Measurements from ENCODE around the gene INMT.

Gene INMT

DNA sequence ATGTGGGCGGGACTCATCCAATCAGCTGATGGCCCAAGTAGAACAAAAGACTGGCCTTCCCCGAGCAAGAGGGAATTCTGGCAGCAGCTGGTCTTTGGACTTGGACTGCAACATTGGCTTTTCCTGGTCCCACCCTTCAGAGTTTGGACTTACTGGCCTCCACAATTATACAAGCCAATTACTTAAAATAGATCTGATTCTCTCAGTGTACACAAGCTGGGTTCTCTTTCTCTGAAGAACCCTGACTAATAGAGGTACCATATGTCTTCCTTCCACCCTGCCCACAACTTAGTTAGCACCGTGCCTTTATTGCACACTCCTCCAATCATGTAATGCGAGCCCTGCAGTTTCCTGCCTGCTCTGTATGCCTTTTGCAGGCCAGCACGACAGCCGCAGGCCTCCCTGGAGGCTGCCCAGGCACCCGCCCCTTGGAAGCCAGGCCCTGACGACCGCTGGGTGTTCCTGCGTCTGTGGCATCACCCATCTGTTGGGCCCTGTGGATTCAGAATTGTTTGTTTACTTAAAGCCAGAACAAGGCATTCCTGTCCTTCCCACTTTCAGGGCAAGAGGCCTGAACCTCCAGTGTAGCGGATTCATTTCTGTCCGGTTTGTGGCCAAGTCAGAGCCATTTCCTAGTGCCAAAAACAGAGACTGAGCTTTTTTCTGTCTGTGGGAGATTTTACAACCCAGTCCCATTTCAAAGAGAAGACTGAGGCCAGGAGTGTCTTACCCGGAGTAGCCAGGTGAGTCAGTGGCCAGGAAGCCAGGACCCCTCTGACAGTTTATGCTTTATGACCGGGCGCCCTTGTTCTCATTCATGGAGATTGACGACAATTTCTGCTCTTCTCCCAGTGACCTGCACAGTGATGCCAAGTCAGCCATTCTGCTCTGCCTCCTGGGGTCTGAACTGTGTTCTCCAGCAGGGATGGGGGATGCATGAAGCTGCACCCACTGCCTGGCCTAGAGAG is 968 bp upstream of the INMT start:
- Histone ChIP-seq H3K27ac (no peak overlapping the region), H3K9ac (no peak overlapping the region), H3K4me1 (ENCODE audit: low read depth, poor library complexity, severe bottlenecking) (no peaks in the 10 kb centered on the region), H2AFZ (ENCODE audit: low read depth) (no peak overlapping the region), H3K4me3 (IDR thresholded peaks at IDR 0.05; ENCODE audit: insufficient read depth, low read depth, low read length) (no peak overlapping the region), H4K20me1 (ENCODE audit: insufficient read depth) (no peaks in the 10 kb centered on the region), H3K27me3 (ENCODE audit: insufficient read depth, low read depth) (no peaks in the 10 kb centered on the region), H3K79me2 (ENCODE audit: insufficient read depth, low read depth) (no peaks in the 10 kb centered on the region), H3K36me3 (ENCODE audit: insufficient read depth) (no peaks in the 10 kb centered on the region), H3K4me2 (no peak overlapping the region)
- TF ChIP-seq, protein P1, sequence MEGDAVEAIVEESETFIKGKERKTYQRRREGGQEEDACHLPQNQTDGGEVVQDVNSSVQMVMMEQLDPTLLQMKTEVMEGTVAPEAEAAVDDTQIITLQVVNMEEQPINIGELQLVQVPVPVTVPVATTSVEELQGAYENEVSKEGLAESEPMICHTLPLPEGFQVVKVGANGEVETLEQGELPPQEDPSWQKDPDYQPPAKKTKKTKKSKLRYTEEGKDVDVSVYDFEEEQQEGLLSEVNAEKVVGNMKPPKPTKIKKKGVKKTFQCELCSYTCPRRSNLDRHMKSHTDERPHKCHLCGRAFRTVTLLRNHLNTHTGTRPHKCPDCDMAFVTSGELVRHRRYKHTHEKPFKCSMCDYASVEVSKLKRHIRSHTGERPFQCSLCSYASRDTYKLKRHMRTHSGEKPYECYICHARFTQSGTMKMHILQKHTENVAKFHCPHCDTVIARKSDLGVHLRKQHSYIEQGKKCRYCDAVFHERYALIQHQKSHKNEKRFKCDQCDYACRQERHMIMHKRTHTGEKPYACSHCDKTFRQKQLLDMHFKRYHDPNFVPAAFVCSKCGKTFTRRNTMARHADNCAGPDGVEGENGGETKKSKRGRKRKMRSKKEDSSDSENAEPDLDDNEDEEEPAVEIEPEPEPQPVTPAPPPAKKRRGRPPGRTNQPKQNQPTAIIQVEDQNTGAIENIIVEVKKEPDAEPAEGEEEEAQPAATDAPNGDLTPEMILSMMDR (conservative IDR thresholded peaks at IDR 0.05; ENCODE audit: low read depth, low read length), result no peak

DNA sequence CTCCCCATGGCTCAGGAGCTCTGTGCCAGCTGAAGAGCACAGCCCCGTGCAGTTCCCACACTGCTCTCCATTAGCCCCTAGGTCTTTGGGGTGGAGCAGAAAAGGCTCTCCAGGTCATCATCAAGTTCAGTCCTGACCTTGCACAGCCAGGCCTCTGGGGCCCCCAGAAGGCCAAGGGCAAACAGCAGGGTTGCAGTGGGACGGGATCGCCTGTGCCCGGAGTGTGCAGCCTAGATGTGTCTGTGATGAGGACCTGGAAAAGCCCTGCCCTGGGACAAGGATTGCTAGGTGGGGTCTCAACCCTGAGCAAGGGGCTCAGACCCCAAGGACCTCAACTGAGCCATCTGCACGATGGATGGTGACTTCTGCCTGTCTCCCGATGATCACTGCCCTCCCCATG is 549 bp downstream of the INMT start:
- Histone ChIP-seq H3K4me1 (ENCODE audit: low read depth, poor library complexity, severe bottlenecking) (no peaks in the 10 kb centered on the region), H3K4me3 (IDR thresholded peaks at IDR 0.05; ENCODE audit: insufficient read depth, low read depth, low read length) (no peak overlapping the region), H2AFZ (ENCODE audit: low read depth) (no peak overlapping the region), H3K27ac (no peak overlapping the region), H3K9ac (no peak overlapping the region), H3K36me3 (ENCODE audit: insufficient read depth) (no peaks in the 10 kb centered on the region), H3K79me2 (ENCODE audit: insufficient read depth, low read depth) (no peaks in the 10 kb centered on the region), H3K4me2 (no peak overlapping the region), H4K20me1 (ENCODE audit: insufficient read depth) (no peaks in the 10 kb centered on the region), H3K27me3 (ENCODE audit: insufficient read depth, low read depth) (no peaks in the 10 kb centered on the region)
- TF ChIP-seq, protein P1 (conservative IDR thresholded peaks at IDR 0.05; ENCODE audit: low read depth, low read length), result no peak

DNA sequence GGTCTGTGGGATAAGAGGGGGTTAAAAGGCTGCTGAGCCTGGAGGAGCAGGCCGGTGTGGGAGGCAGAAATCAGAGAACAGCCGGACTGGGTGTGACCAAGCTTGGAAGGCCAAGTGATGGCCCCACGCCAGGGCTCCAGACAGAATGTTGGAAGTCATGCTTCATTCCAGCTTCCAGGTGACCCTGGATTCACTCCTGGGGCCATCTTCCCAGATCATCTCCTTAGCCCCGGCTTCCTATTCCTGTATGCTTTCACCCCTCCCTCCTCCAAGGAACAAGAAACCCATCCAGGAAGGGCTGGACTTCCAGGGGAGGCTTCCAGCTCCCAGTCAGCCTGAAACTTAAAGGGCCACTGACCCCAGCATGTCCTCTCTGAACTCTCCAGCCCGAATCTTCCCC is 1.0 kb downstream of the INMT start:
- no peak overlapping the region for H3K4me3 ChIP-seq (IDR thresholded peaks at IDR 0.05; ENCODE audit: insufficient read depth, low read depth, low read length)
- TF ChIP-seq, protein P1 (conservative IDR thresholded peaks at IDR 0.05; ENCODE audit: low read depth, low read length), result no peak
- H3K36me3 ChIP-seq (ENCODE audit: insufficient read depth), result no peaks in the 10 kb centered on the region
- H3K9ac ChIP-seq, result no peak overlapping the region
- H3K27me3 ChIP-seq (ENCODE audit: insufficient read depth, low read depth), result no peaks in the 10 kb centered on the region
- no peaks in the 10 kb centered on the region for H3K4me1 ChIP-seq (ENCODE audit: low read depth, poor library complexity, severe bottlenecking)
- no peaks in the 10 kb centered on the region for H3K79me2 ChIP-seq (ENCODE audit: insufficient read depth, low read depth)
- no peak overlapping the region for H3K27ac ChIP-seq
- no peaks in the 10 kb centered on the region for H4K20me1 ChIP-seq (ENCODE audit: insufficient read depth)
- H3K4me2 ChIP-seq, result no peak overlapping the region
- no peak overlapping the region for H2AFZ ChIP-seq (ENCODE audit: low read depth)

DNA sequence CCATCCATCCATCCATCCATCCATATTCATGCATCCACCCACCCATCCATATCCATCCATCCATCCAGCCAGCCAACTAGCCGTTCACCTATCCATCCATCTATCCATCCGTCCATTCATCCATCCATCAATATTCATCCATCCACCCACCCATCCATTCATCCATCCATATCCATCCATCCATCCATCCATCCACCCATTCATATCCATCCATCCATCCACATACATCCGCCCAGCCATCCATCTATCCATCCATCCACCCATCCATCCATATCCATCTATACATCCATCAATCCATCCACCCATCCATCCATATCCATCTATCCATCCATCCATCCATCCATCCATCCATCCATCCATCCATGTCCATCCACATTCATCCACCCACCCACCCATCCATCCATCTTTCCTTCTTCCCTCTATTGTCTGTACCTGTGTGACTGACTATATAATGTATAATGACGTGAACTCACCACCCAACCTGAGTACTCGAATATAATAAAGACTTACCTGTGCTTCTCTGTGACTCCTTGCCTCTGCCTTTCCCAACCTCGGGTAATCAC is 2.5 kb downstream of the INMT start:
- H3K27ac ChIP-seq, result no peak overlapping the region
- H3K4me3 ChIP-seq (IDR thresholded peaks at IDR 0.05; ENCODE audit: insufficient read depth, low read depth, low read length), result no peak overlapping the region
- H3K36me3 ChIP-seq (ENCODE audit: insufficient read depth), result no peaks in the 10 kb centered on the region
- H3K4me1 ChIP-seq (ENCODE audit: low read depth, poor library complexity, severe bottlenecking), result no peaks in the 10 kb centered on the region
- TF ChIP-seq, protein P1 (conservative IDR thresholded peaks at IDR 0.05; ENCODE audit: low read depth, low read length), result no peak
- H3K4me2 ChIP-seq, result no peak overlapping the region
- no peaks in the 10 kb centered on the region for H3K79me2 ChIP-seq (ENCODE audit: insufficient read depth, low read depth)
- H4K20me1 ChIP-seq (ENCODE audit: insufficient read depth), result no peaks in the 10 kb centered on the region
- H2AFZ ChIP-seq (ENCODE audit: low read depth), result no peak overlapping the region
- H3K27me3 ChIP-seq (ENCODE audit: insufficient read depth, low read depth), result no peaks in the 10 kb centered on the region
- H3K9ac ChIP-seq, result no peak overlapping the region

All from KMS-11 (cell line).